Panc1 (cell line): Measurements from ENCODE around the gene ST8SIA1.

Experiments
- CTCF ChIP-seq: fragments of 450-650 bp; IDR thresholded peaks from 2 replicates; pipeline ENCODE4 v1.5.1; 2017; ENCODE audit warnings: mild to moderate bottlenecking
- POLR2AphosphoS5 ChIP-seq: IDR thresholded peaks from 2 replicates; pipeline ENCODE4 v1.6.1; 2012; ENCODE audit warnings: mild to moderate bottlenecking, low read depth, low read length, moderate library complexity
- TCF7L2 ChIP-seq: IDR thresholded peaks from 2 replicates; pipeline ENCODE4 v1.6.1; 2011; ENCODE audit warnings: mild to moderate bottlenecking, low read depth, low read length, inconsistent platforms

GRCh38 chr12:22217556-22217955, 117.0 kb downstream of the ST8SIA1 start:
- TF ChIP-seq CTCF (no peak), POLR2AphosphoS5 (no peak), TCF7L2 (no peak)
